AG09309 (cell line): ENCODE measurements around the gene DMAP1.

Source experiments
- DNase-seq: peaks from one replicate; pipeline ENCODE4 v3.0.0-alpha.2; 2010; ENCODE audit warnings: low read depth
- H3K4me3 ChIP-seq: 2 replicates; pipeline ENCODE4 v1.5.1; 2011; ENCODE audit warnings: mild to moderate bottlenecking, low read depth, low read length, moderate library complexity; ENCODE audit not compliant: control insufficient read depth
- TF ChIP-seq, protein P1 (sequence below): IDR thresholded peaks from 2 replicates; pipeline ENCODE4 v1.5.1; 2011; ENCODE audit warnings: mild to moderate bottlenecking, low read depth, low read length, inconsistent platforms; ENCODE audit not compliant: insufficient read depth, control insufficient read depth; ENCODE audit errors: missing control alignments

The DMAP1 gene

DNA sequence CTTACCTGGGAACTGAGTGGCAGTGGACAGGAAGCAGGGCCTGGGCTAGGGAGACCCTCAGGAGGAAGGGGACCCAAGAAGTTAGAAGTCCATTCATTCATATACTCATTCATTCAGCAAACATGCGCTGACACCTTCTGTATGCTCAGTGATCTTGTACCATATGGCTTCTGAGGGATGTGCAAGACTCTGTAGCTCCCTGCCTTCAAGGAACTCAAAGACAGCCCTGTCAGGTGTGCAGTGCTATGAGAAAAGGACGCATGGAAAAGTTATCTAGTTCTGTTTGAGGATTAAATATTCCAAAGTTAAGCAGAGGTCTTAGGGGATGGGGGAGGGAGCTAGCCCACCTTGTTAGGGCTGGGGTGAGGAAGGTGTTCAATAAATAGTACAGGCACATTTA lies 12.5 kb downstream of the DMAP1 start:
- TF ChIP-seq, protein P1, sequence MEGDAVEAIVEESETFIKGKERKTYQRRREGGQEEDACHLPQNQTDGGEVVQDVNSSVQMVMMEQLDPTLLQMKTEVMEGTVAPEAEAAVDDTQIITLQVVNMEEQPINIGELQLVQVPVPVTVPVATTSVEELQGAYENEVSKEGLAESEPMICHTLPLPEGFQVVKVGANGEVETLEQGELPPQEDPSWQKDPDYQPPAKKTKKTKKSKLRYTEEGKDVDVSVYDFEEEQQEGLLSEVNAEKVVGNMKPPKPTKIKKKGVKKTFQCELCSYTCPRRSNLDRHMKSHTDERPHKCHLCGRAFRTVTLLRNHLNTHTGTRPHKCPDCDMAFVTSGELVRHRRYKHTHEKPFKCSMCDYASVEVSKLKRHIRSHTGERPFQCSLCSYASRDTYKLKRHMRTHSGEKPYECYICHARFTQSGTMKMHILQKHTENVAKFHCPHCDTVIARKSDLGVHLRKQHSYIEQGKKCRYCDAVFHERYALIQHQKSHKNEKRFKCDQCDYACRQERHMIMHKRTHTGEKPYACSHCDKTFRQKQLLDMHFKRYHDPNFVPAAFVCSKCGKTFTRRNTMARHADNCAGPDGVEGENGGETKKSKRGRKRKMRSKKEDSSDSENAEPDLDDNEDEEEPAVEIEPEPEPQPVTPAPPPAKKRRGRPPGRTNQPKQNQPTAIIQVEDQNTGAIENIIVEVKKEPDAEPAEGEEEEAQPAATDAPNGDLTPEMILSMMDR = no peak
- no peak overlapping the region for H3K4me3 ChIP-seq
- no peak for DNase-seq

DNA sequence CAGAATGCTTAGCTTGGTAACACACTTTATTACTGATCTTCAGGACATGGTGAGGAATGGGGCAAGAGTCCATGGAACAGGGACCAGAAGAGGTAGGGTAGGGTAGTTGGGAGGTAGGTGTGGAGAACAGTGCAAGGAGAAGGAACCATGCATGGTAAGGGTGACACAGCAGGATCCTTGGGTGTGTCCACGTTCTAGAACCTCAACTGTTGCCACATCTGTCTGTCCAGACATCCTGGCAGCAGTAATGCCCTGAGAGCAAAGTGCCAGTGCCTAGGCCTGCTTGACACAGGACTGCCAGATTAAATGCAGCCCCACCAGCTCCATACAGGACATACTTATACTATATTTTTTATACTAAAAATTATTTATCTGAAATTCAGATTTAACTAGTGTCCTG lies 13.9 kb downstream of the DMAP1 start:
- no peak for DNase-seq
- H3K4me3 ChIP-seq = no peak overlapping the region
- TF ChIP-seq, protein P1 = no peak

DNA sequence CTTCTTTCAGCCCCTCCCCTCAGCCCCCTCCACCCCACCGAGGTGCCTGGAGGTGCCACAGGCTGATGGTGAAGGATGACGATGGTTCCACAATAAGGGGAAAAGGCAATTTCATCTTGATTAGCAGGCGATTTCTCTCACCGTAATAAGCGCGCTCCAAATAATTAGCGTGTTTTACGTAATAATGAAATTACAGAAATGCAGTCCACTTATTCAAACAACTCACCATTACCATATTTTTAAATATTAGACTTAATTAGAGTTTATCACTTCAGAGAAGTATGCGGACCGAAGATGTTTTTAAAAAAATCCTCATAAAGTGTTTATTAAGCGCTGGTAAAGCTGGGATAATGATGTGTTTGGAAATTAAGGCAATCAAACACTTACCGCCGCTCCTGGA lies 14.9 kb downstream of the DMAP1 start:
- no peak overlapping the region for H3K4me3 ChIP-seq
- DNase-seq = no peak
- TF ChIP-seq, protein P1 = no peak

DNA sequence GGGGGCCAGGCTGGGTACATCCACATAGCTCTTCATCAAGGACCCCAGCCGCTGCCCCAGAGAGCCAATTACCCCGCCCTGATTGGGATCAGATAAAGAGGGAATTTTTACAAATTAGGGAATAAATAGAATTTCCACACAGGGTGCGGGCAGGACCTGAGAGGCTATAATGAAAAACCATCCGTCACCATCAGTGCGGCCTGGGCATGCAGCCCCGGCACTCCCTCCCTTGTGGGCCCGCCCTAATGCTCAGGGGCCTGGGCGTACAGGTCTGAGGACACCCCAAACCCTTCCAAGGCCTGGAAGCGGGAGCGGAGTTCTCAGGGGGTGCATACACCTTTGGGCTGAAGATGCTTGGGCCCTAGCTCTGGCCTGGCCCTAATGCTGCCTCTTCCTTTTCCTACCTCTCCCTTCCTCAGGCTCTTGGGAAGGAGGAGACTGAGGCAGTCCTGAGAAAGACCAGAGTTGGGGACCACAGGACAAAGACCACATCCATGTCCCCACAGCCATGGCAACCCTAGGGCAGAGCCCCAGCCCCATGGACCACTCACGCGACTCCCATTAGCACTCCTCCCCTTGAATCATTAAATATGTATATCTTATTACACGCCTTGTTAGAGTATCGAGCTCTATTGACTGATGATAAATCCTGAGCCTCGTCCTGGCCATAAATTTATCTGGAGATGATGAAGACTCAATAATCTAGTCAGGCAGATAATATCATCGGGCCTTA lies 16.3 kb downstream of the DMAP1 start:
- DNase-seq = no peak
- no peak overlapping the region for H3K4me3 ChIP-seq
- TF ChIP-seq, protein P1 = no peak

DNA sequence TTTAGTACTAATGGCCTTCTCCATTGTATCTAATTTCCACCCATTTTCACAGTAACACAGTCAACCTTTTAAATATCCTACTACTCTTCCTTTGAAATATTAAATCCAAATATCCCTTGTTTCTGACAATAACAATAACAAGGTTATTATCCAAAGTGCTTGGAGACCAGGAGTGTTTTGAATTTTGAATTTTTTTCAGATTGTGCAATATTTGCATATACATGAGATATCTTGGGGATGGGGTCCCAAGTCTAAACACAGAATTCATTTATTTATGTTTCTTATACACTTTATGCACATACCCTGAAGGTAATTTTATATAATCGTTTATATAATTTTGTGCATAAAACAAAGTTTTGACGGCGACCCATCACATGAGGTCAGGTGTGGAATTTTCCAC lies 17.5 kb downstream of the DMAP1 start:
- DNase-seq = no peak
- no peak overlapping the region for H3K4me3 ChIP-seq
- TF ChIP-seq, protein P1 = no peak

DNA sequence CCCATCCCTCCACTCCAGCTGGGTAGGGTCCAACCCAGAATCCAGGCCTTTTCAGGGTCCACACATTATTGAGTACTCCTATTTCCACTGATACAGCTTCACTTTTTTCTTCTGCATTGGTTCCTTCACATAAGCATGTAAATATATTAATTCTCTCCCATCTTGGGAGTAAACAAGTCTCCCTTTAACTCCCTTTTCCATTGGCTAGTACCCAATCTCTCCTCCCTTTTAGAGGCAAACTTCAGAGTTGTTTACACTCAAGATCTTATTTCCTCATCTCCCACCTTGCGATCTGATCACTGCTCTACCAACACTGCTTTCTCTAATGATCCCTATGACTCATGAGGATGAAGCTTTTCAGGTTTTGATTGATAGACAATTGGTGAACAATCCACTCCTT lies 20.3 kb downstream of the DMAP1 start:
- DNase-seq = no peak
- TF ChIP-seq, protein P1 = no peak
- H3K4me3 ChIP-seq = no peak overlapping the region

DNA sequence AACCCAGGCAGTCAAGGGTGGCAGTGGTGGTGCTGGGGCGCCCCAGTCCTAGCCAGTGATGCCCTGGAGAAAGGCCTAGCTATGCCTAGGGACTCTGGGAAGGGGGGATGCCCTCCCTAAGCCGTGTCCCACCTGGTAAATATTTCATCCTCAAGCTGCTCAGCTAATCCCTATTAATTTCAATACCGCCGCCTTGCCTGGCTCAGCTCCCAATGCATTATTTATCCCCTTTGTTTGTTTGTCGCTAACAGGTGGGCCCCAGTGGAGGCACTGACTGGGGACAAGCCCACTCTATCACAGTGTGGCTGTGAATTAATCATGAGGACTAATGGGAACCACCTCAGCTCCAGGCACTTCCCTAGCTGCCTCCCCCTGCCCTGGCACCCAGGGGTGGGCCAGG lies 22.5 kb downstream of the DMAP1 start:
- no peak overlapping the region for H3K4me3 ChIP-seq
- DNase-seq = no peak
- TF ChIP-seq, protein P1 = no peak
